Thyroid gland (tissue), 4 donors: ENCODE data around the gene LDB2. TPM values are rescaled to one million over a fixed set of nuclear protein-coding genes. Genes with fewer than 3 reads are reported as not detected.

Experiments used
- DNase-seq, 2 donors: peaks; one replicate each; pipeline ENCODE4 v3.0.0-alpha.2; 2019
- H3K27ac ChIP-seq, 3 donors: fragments of 200-600 bp; sonication (generic); 1 replicate in 2 of 3; 2 replicates in 1 of 3; pipeline ENCODE4 v1.5.1; 2016 to 2019; ENCODE audit warnings: mild to moderate bottlenecking in 1 of 3, moderate library complexity in 1 of 3
- H3K27me3 ChIP-seq: fragments of 200-600 bp; sonication (generic); one replicate; pipeline ENCODE4 v1.5.1; 2019
- H3K36me3 ChIP-seq, 2 donors: fragments of 200-600 bp; sonication (generic); one replicate each; pipeline ENCODE4 v1.5.1; 2016 to 2019
- H3K4me1 ChIP-seq, 2 donors: fragments of 200-600 bp; sonication (generic); one replicate each; pipeline ENCODE4 v1.5.1; 2017 to 2019
- H3K4me3 ChIP-seq, 3 donors: fragments of 200-600 bp; sonication (generic); replicated peaks in 1 of 3; 1 replicate in 2 of 3; 2 replicates in 1 of 3; pipeline ENCODE4 v1.5.1; 2016; ENCODE audit warnings: mild to moderate bottlenecking in 1 of 3
- H3K9me3 ChIP-seq: fragments of 200-600 bp; sonication (generic); one replicate; pipeline ENCODE4 v1.5.1; 2017
- POLR2A ChIP-seq, 2 donors: fragments of 450-650 bp; IDR thresholded peaks; one replicate each; pipeline ENCODE4 v1.6.1; 2017; ENCODE audit warnings: antibody characterized with exemption in 2 of 2, mild to moderate bottlenecking in 2 of 2, moderate library complexity in 1 of 2
- WGBS, 2 donors: methylation state at CpG; one replicate each; pipeline ENCODE4 v1.1.5; 2017; 5-methylcytosine and 5-hydroxymethylcytosine counted together
- intact Hi-C: fragments of 100-400 bp; cut with DNase I; formaldehyde crosslinking; loops from one replicate; pipeline ENCODE4 v1.15.1; 2023
- total RNA-seq, 4 donors: library from RNA; depleted of rRNA; stranded (reverse); fragments of >200 nt; gene quantifications; one replicate each; pipeline ENCODE4 v1.2.3, GENCODE V29; 2016
- TF ChIP-seq, protein P1 (sequence below), 6 experiments: fragments of 200-600 bp in 3 of 6; fragments of 450-650 bp in 3 of 6; sonication (generic) in 3 of 6; IDR thresholded peaks; one replicate each; pipeline ENCODE4 v1.5.1; 2016 to 2019; ENCODE audit warnings: antibody characterized with exemption in 6 of 6, mild to moderate bottlenecking in 2 of 6, inconsistent platforms in 1 of 6, moderate library complexity in 1 of 6

Gene LDB2
- total RNA-seq, 4 donors from 2014 or later = 19.9 to 71.5 (median 41.1) TPM

DNA sequence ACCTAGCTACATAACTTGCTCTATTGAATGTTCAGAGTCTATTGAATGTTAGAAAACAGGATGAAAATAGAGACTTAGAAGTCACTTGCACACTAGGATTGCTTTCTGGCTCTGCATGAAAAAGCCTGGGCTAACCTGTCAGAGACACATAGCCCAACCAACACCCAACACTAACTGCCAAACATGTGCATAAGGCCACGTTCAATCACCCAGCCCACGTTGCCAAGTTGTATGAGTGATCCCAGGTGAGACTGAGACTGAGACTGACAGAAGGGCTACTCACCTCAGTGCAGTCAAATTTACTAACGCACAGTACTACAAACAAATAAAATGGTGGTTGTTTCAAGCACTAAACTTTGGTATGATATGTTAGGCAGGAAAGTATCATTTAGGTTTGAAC lies 61.0 kb downstream of the LDB2 start:
- Histone ChIP-seq H3K27me3 (no peaks in the 10 kb centered on the region), H3K36me3 (no peaks in the 10 kb centered on the region), H3K9me3 (no peaks in the 10 kb centered on the region), H3K4me1 (no peaks in the 10 kb centered on the region), H3K4me3 (no peak overlapping the region), H3K27ac (no peak overlapping the region)
- DNase-seq = no peak
- intact Hi-C loops = no loop called here
- no peak for TF ChIP-seq POLR2A (IDR thresholded peaks at IDR 0.05)
- TF ChIP-seq, protein P1, sequence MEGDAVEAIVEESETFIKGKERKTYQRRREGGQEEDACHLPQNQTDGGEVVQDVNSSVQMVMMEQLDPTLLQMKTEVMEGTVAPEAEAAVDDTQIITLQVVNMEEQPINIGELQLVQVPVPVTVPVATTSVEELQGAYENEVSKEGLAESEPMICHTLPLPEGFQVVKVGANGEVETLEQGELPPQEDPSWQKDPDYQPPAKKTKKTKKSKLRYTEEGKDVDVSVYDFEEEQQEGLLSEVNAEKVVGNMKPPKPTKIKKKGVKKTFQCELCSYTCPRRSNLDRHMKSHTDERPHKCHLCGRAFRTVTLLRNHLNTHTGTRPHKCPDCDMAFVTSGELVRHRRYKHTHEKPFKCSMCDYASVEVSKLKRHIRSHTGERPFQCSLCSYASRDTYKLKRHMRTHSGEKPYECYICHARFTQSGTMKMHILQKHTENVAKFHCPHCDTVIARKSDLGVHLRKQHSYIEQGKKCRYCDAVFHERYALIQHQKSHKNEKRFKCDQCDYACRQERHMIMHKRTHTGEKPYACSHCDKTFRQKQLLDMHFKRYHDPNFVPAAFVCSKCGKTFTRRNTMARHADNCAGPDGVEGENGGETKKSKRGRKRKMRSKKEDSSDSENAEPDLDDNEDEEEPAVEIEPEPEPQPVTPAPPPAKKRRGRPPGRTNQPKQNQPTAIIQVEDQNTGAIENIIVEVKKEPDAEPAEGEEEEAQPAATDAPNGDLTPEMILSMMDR (IDR thresholded peaks at IDR 0.05) = no peak
- WGBS, 2 donors = 92 to 94% methylated on average over 3 of the region's 3 CpGs

DNA sequence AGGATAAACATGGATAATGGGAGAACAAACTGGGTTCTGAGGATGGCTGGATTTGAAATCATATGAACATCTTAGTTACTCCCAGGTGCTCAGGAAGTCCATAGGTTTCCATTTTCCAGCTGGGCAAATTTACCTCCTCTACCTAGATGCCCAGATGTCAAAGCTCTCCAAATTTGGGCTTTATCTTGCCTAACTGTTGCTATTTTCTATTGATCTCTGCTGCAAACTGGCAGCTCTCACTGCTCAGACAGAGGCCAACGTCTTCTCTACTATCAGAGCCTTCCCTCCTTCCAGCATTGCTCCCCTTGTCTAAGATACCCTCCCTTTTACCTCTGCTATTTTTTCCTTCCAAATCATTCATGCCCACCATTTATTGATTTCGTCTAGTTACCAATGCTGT lies 62.1 kb downstream of the LDB2 start:
- H3K36me3 ChIP-seq = no peaks in the 10 kb centered on the region
- 86 to 96% methylated on average over 2 of the region's 2 CpGs for WGBS, 2 donors
- no peak for DNase-seq
- H3K27ac ChIP-seq = no peak overlapping the region
- H3K9me3 ChIP-seq = no peaks in the 10 kb centered on the region
- H3K27me3 ChIP-seq = no peaks in the 10 kb centered on the region
- intact Hi-C loops = no loop called here
- no peak overlapping the region for H3K4me3 ChIP-seq
- no peaks in the 10 kb centered on the region for H3K4me1 ChIP-seq
- TF ChIP-seq POLR2A (IDR thresholded peaks at IDR 0.05) = no peak
- TF ChIP-seq, protein P1 (IDR thresholded peaks at IDR 0.05) = no peak

DNA sequence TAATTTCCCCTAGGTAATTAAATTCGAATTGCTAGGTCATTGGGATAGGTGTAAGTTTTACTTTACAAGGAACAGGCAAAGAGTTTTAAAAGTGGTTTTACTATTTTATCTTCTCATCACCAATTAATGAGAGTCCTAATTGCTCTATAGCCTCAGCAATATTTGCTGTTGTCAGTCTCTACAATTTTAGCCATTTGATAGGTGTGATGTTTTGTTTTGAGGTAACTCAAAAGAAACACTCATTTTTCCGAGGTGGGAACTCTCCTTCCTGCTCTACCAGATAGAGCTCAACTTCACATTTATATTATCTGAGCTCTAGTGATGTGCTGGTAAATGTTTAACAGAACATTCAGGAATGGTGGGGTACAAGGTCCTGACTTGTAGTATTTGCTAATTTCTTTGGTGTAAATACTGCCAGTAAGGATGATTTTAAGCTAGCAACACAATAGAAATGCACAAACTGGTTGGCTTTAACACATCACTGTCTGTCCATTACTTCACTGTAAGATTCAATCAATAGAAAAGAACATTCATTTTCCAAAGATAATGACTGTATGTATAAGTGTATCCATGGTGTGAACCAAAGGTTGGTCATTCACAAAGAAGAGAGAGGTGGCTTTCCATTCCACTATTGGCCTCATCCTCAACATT lies 62.7 kb downstream of the LDB2 start:
- no peak for DNase-seq
- H3K4me3 ChIP-seq = no peak overlapping the region
- no peaks in the 10 kb centered on the region for H3K36me3 ChIP-seq
- H3K27ac ChIP-seq = no peak overlapping the region
- no peaks in the 10 kb centered on the region for H3K27me3 ChIP-seq
- intact Hi-C loops = no loop called here
- H3K9me3 ChIP-seq = no peaks in the 10 kb centered on the region
- no peak for TF ChIP-seq POLR2A (IDR thresholded peaks at IDR 0.05)
- WGBS, 2 donors = 87 to 95% methylated on average over 2 of the region's 2 CpGs
- H3K4me1 ChIP-seq = no peaks in the 10 kb centered on the region

DNA sequence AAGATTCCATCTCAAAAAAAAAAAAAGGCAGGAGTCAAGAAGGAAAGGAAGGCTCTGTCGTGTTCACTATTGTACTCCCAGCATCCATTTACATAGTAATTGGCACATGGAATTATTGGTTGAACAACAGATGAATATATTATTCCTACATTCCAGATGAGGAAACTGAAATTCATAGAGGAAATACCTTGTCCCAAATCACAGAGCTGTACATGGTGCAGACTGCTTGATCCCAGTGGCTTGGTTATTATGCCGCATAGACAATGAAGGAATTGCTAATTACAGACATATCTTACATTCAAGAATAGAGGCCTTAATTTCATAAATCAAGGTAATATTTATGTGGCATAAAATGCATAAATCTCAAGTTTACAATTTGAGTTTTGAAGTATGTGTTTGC lies 63.6 kb downstream of the LDB2 start:
- H3K36me3 ChIP-seq = no peaks in the 10 kb centered on the region
- no peaks in the 10 kb centered on the region for H3K27me3 ChIP-seq
- H3K4me3 ChIP-seq = no peak overlapping the region
- no peaks in the 10 kb centered on the region for H3K9me3 ChIP-seq
- H3K4me1 ChIP-seq = no peaks in the 10 kb centered on the region
- intact Hi-C loops = no loop called here
- WGBS, 2 donors = 93% methylated on average over 2 of the region's 2 CpGs
- TF ChIP-seq POLR2A (IDR thresholded peaks at IDR 0.05) = no peak
- TF ChIP-seq, protein P1 (IDR thresholded peaks at IDR 0.05) = no peak
- DNase-seq = no peak
- H3K27ac ChIP-seq = no peak overlapping the region

DNA sequence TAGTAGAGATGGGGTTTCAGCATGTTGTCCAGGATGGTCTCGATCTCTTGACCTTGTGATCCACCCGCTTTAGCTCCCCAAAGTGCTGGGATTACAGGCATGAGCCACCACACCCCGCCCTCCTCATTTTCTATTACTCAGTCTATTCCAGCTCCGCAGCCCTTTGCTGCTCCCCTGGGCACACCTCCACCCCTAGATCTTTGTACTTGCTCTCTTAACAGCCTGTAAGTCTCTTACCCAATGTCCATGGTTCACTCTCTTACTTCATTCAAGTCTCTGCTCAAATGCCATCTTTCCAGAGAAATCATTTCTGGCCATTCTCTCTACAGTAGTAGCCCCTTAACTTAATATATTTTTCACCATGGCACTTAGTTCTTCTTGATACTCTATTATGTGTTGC lies 64.7 kb downstream of the LDB2 start:
- no peaks in the 10 kb centered on the region for H3K4me1 ChIP-seq
- no peaks in the 10 kb centered on the region for H3K36me3 ChIP-seq
- H3K27me3 ChIP-seq = no peaks in the 10 kb centered on the region
- intact Hi-C loops = no loop called here
- WGBS, 2 donors = 91 to 93% methylated on average over 4 of the region's 4 CpGs
- TF ChIP-seq, protein P1 (IDR thresholded peaks at IDR 0.05) = no peak
- no peak for TF ChIP-seq POLR2A (IDR thresholded peaks at IDR 0.05)
- DNase-seq = no peak
- no peak overlapping the region for H3K4me3 ChIP-seq
- no peaks in the 10 kb centered on the region for H3K9me3 ChIP-seq
- no peak overlapping the region for H3K27ac ChIP-seq
